AG10803 (cell line): Measurements from ENCODE around the gene MYO1D.

ENCODE experiments used
- DNase-seq: peaks from one replicate; pipeline ENCODE4 v3.0.0; 2010; ENCODE audit warnings: low read depth
- H3K4me3 ChIP-seq: 2 replicates; pipeline ENCODE4 v1.5.1; 2011; ENCODE audit warnings: mild to moderate bottlenecking, low read length, control low read depth
- TF ChIP-seq, protein P1 (sequence below): conservative IDR thresholded peaks from 2 replicates; pipeline ENCODE4 v1.5.1; 2011; ENCODE audit warnings: mild to moderate bottlenecking, low read length, control low read depth, inconsistent platforms

Gene MYO1D

GRCh38 chr17:32907583-32907982, 30.7 kb upstream of the MYO1D start:
- DNase-seq, result no peak
- TF ChIP-seq, protein P1, sequence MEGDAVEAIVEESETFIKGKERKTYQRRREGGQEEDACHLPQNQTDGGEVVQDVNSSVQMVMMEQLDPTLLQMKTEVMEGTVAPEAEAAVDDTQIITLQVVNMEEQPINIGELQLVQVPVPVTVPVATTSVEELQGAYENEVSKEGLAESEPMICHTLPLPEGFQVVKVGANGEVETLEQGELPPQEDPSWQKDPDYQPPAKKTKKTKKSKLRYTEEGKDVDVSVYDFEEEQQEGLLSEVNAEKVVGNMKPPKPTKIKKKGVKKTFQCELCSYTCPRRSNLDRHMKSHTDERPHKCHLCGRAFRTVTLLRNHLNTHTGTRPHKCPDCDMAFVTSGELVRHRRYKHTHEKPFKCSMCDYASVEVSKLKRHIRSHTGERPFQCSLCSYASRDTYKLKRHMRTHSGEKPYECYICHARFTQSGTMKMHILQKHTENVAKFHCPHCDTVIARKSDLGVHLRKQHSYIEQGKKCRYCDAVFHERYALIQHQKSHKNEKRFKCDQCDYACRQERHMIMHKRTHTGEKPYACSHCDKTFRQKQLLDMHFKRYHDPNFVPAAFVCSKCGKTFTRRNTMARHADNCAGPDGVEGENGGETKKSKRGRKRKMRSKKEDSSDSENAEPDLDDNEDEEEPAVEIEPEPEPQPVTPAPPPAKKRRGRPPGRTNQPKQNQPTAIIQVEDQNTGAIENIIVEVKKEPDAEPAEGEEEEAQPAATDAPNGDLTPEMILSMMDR, result no peak

DNA sequence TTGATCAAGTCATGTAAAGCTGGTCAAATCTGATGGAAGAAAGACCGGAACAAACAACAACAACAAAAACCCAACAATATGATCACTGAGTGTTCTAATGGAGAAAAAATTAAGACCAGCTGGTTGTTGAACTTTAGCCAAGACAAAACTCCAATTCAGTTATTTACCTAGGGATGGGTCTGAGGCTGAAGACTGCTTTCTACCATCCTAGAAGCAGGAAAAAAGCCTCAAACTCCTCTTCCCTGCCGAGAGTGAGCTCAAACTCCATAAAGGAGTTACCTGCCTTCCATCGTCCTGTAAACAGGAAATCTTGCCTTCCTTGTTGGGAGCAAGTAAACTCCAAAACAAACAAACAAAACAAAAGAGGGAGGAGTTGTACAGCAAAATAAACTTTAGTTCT, 28.0 kb upstream of the MYO1D start:
- no peak for DNase-seq
- TF ChIP-seq, protein P1, result no peak
- no peak overlapping the region for H3K4me3 ChIP-seq

More at GRCh38 chr17:32907583-32907982, 30.7 kb upstream of the MYO1D start:
- H3K4me3 ChIP-seq, result no peak overlapping the region

GRCh38 chr17:32903774-32904673, 27.1 kb upstream of the MYO1D start:
- no peak for DNase-seq
- TF ChIP-seq, protein P1, result no peak
- no peak overlapping the region for H3K4me3 ChIP-seq

DNA sequence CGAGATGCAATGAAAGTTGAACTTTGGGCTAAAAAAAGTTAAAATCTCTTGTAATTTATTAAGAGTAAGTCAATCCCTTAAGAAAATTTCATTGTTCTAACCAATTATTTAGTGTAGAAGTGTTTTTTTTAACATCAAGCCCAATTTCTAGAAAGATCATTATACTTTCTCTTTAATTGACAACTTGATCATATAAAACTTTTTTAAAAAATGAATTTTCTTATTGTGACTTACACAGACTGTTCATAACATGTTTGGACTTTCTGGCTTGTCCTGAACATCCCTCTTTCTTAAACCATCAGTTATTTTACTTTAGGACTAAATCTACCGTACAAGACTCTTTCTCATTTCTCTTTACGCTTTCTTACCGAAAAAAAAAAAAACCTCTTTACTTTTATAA, 24.8 kb upstream of the MYO1D start:
- no peak overlapping the region for H3K4me3 ChIP-seq
- DNase-seq, result no peak
- TF ChIP-seq, protein P1, result no peak

GRCh38 chr17:32899236-32900013, 22.5 kb upstream of the MYO1D start:
- H3K4me3 ChIP-seq, result no peak overlapping the region
- TF ChIP-seq, protein P1, result no peak
- no peak for DNase-seq

GRCh38 chr17:32896647-32897258, 19.8 kb upstream of the MYO1D start:
- no peak overlapping the region for H3K4me3 ChIP-seq

More at GRCh38 chr17:32896647-32897258, 19.8 kb upstream of the MYO1D start:
- DNase-seq, result no peak
- TF ChIP-seq, protein P1, result no peak
